Effector memory CD8-positive, alpha-beta T cell (primary cell): ENCODE data around the gene TTC9C.
A peak's percentile ranks its signal among the peaks of the same experiment; 100 is the strongest.
"Not testable (repeated sequence)": the region's sequence is repeated elsewhere in the genome, so short reads cannot be mapped to it uniquely, and the experiment has no call there.

Source experiments
- ATAC-seq: fragments of 150-1000 bp; cut with Tn5 transposase; replicated peaks from 2 replicates; pipeline ENCODE4 v1.10.0; 2021; ENCODE audit warnings: mild to moderate bottlenecking, moderate library complexity
- DNase-seq, 3 experiments: peaks; one replicate each; pipeline ENCODE4 v3.0.0; 2021
- H3K27ac Mint-ChIP-seq, 2 donors: one replicate each; pipeline ENCODE4 v1.8.0; 2022; ENCODE audit warnings: mild to moderate bottlenecking in 2 of 2, mixed read lengths in 2 of 2, moderate library complexity in 2 of 2
- H3K27me3 Mint-ChIP-seq, 2 donors: one replicate each; pipeline ENCODE4 v1.8.0; 2022; ENCODE audit warnings: mixed read lengths in 2 of 2
- H3K36me3 Mint-ChIP-seq: one replicate; pipeline ENCODE4 v1.8.0; 2022; ENCODE audit warnings: mild to moderate bottlenecking, moderate library complexity, mixed read lengths; ENCODE audit not compliant: insufficient read depth
- H3K4me1 Mint-ChIP-seq, 2 donors: one replicate each; pipeline ENCODE4 v1.8.0; 2022; ENCODE audit warnings: low read depth in 2 of 2, mixed read lengths in 2 of 2
- H3K4me3 Mint-ChIP-seq, 2 donors: one replicate each; pipeline ENCODE4 v1.8.0; 2022; ENCODE audit warnings: mild to moderate bottlenecking in 2 of 2, mixed read lengths in 2 of 2, moderate library complexity in 2 of 2
- H3K9me3 Mint-ChIP-seq, 2 donors: one replicate each; pipeline ENCODE4 v1.8.0; 2022; ENCODE audit warnings: mixed read lengths in 2 of 2

Gene TTC9C

GRCh38 chr11:62716206-62716605 is 12.1 kb upstream of the TTC9C start:
- ATAC-seq (no peak), DNase-seq (no peak)
- peaks cover 97% of the 10 kb centered on the region for H3K36me3 Mint-ChIP-seq

DNA sequence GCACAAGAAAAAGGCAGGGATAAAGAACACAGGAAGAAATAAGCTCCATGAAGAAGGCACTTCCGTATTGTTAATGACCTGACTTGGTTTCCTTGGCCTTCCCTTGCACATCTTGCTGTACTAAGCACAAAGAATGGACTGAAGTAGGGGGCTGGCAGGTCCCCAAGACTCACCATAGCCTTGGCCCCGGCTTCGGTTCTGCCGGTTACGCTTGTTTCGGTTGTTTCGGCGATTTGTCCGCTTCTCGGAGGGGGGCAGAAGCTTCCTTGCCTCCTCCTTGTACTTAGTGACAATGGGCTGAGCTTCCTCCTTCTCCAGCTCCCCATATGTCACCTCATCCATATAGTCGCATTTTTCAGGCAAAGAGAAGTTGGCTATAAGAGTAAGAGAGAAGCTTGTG is 11.5 kb upstream of the TTC9C start:
- peaks cover 4 to 29% of the 10 kb centered on the region in 2 donors for H3K4me1 Mint-ChIP-seq
- H3K27me3 Mint-ChIP-seq: no peaks in the 10 kb centered on the region
- no peak for ATAC-seq
- H3K4me3 Mint-ChIP-seq: no peak overlapping the region
- peak overlapping the region in 1 of 2 donors; percentile 41 for H3K27ac Mint-ChIP-seq
- H3K9me3 Mint-ChIP-seq: no peaks in the 10 kb centered on the region
- no peak for DNase-seq
- H3K36me3 Mint-ChIP-seq: peaks cover 99% of the 10 kb centered on the region

More at GRCh38 chr11:62716206-62716605, 12.1 kb upstream of the TTC9C start:
- H3K27ac Mint-ChIP-seq: no peak overlapping the region
- no peaks in the 10 kb centered on the region for H3K27me3 Mint-ChIP-seq
- no peaks in the 10 kb centered on the region for H3K9me3 Mint-ChIP-seq
- H3K4me1 Mint-ChIP-seq: peaks cover 4 to 29% of the 10 kb centered on the region in 2 donors
- no peak overlapping the region for H3K4me3 Mint-ChIP-seq

GRCh38 chr11:62719302-62719978 is 8.8 kb upstream of the TTC9C start:
- ATAC-seq (no peak), DNase-seq (no peak)
- Mint-ChIP-seq H3K36me3 (peaks cover 100% of the 10 kb centered on the region), H3K4me3 (no peak overlapping the region), H3K27me3 (no peaks in the 10 kb centered on the region), H3K4me1 (peaks cover 11 to 34% of the 10 kb centered on the region in 2 donors), H3K27ac (peak overlapping the region in 1 of 2 donors; percentile 35), H3K9me3 (no peaks in the 10 kb centered on the region)

DNA sequence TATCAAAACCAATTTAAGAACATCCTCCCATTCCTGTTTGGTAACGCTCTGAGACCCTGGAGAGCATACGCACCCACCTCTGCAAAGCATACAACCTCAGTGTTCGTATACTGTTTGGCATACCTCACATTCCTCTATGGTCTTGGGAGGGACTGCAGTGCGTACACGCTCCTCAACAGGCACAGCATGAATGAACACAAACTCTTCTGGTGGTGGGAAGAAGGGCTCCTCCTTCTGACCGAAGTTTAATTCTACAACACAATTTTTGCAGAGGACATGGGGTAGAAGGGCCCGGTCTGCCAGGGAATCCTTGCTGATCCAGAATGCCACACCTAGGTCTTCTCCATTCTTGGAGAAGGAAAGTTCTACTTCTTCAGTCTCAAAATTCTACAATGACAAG is 6.3 kb upstream of the TTC9C start:
- Mint-ChIP-seq H3K9me3 (no peaks in the 10 kb centered on the region), H3K4me1 (peaks cover 25 to 43% of the 10 kb centered on the region in 2 donors), H3K27ac (no peak overlapping the region), H3K4me3 (no peak overlapping the region), H3K27me3 (no peaks in the 10 kb centered on the region), H3K36me3 (peaks cover 94% of the 10 kb centered on the region)
- DNase-seq (no peak), ATAC-seq (no peak)

- DNase-seq (no peak), ATAC-seq (no peak)
- Mint-ChIP-seq H3K4me3 (peak overlapping the region; percentile 96 to 97), H3K27me3 (no peaks in the 10 kb centered on the region), H3K4me1 (peaks cover 35 to 43% of the 10 kb centered on the region in 2 donors), H3K36me3 (peaks cover 91% of the 10 kb centered on the region), H3K27ac (peak overlapping the region; percentile 42 to 99), H3K9me3 (no peaks in the 10 kb centered on the region)
Observed at GRCh38 chr11:62724171-62724570, 4.1 kb upstream of the TTC9C start.

DNA sequence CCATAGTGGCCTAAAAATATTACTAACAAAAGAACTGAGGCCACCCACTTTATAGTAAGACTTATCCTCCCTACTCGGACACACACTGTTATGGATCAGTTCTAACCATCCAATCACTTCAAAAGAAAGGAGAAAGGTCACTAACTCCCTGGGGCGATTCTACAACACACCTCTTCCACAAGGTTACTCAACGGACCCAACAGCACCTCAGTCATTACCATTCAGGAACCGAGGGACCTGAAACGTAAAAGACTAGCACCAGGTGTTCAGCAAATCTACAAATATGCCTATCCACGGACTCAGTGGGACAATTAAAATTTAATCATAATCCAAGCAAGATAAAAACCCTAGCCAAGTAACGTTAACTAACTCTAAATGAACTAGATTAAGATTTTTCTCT is 2.6 kb upstream of the TTC9C start:
- peak overlapping the region; percentile 96 to 97 for H3K4me3 Mint-ChIP-seq
- DNase-seq: no peak

GRCh38 chr11:62726156-62726914 is 2.0 kb upstream of the TTC9C start:
- DNase-seq (no peak), ATAC-seq (no peak)
- peaks cover 37 to 42% of the 10 kb centered on the region in 2 donors for H3K4me1 Mint-ChIP-seq

More for the DNA sequence above, 2.6 kb upstream of the TTC9C start:
- no peak for ATAC-seq
- Mint-ChIP-seq H3K36me3 (peaks cover 77% of the 10 kb centered on the region), H3K4me1 (peaks cover 37 to 42% of the 10 kb centered on the region in 2 donors), H3K27ac (peak overlapping the region; percentile 98 to 99), H3K27me3 (no peaks in the 10 kb centered on the region), H3K9me3 (no peaks in the 10 kb centered on the region)

DNA sequence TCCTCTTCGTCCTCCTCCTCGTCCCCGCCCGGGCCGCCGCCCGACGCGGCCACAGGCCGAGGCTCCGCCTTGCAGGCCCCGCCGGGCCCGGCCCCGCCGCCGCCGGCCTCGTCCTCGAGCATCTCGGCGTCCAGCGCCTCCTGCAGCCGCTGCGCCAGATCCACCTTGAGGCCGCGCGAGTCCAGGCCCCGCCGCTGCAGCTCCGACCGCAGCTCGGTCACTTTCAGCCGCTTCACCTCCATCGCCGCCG is 1.4 kb upstream of the TTC9C start:
- H3K4me1 Mint-ChIP-seq: peaks cover 37 to 42% of the 10 kb centered on the region in 2 donors
- no peaks in the 10 kb centered on the region for H3K9me3 Mint-ChIP-seq
- H3K27me3 Mint-ChIP-seq: no peaks in the 10 kb centered on the region
- DNase-seq: no peak
- peaks cover 75% of the 10 kb centered on the region for H3K36me3 Mint-ChIP-seq
- peak overlapping the region; percentile 98 to 99 for H3K27ac Mint-ChIP-seq
- peak; percentile 4 for ATAC-seq
- peak overlapping the region; percentile 96 to 97 for H3K4me3 Mint-ChIP-seq

More at GRCh38 chr11:62726156-62726914, 2.0 kb upstream of the TTC9C start:
- H3K9me3 Mint-ChIP-seq: no peaks in the 10 kb centered on the region
- peak overlapping the region; percentile 98 to 99 for H3K27ac Mint-ChIP-seq
- H3K36me3 Mint-ChIP-seq: peaks cover 75% of the 10 kb centered on the region
- H3K4me3 Mint-ChIP-seq: peak overlapping the region; percentile 96 to 97
- no peaks in the 10 kb centered on the region for H3K27me3 Mint-ChIP-seq

DNA sequence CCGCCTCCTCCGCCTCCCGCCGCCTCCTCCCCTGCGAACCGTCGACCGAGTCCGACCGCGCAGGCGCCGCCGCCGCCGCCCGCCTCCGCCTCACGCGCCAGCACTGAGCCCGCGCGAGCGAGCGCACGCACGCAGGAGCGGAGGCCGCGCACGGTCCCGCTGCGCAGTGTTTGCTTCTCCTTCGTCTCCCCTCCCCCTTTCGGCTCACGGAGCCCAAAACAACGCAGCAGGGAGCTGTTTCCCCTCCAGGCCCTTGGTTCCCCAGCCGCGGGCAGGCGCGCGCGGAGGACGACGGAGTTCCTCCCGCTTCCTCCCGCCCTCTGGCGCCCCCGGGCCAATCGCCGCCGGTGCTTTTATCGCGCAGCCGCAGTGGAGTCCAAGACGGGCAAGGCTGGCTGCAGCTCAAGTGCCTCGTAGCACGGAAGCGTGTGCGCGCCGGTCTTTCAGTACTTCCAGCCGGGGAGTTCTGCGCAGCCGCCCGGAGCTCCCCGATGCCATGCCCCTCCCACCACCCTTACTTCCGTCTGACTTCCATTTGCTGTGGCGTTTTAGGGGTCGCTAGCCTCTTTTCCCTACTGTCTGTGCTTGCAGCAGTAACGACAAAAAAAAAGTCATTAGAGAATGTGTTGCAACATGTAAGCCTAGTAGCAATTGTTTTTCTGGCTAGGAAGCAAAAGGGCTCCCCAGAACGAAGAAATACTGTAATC is 968 bp upstream of the TTC9C start, which contains the start of gene HNRNPUL2:
Gene HNRNPUL2, minus strand, starts transcription at position 293 of the 707 bp plus-strand sequence. CDS start 301 bp downstream, outside the sequence.
- H3K27me3 Mint-ChIP-seq: no peaks in the 10 kb centered on the region
- peak within 1 kb of the TSS; percentile 96 to 97 for H3K4me3 Mint-ChIP-seq
- H3K27ac Mint-ChIP-seq: peak within 1 kb of the TSS; percentile 98 to 99
- no peaks in the 10 kb centered on the region for H3K9me3 Mint-ChIP-seq
- DNase-seq (peak; percentile 97 to 98 (median 97)), ATAC-seq (peak; percentile 78)
- H3K4me1 Mint-ChIP-seq: peaks cover 37 to 42% of the 10 kb centered on the region in 2 donors
- H3K36me3 Mint-ChIP-seq: peaks cover 72% of the 10 kb centered on the region

- H3K4me1 Mint-ChIP-seq: peaks cover 37 to 39% of the 10 kb centered on the region in 2 donors
- H3K9me3 Mint-ChIP-seq: no peaks in the 10 kb centered on the region
- H3K27me3 Mint-ChIP-seq: no peaks in the 10 kb centered on the region
- ATAC-seq: peak; percentile 62
- H3K27ac Mint-ChIP-seq: peak overlapping the region; percentile 98 to 99
- H3K36me3 Mint-ChIP-seq: peaks cover 72% of the 10 kb centered on the region
- peak overlapping the region; percentile 96 to 97 for H3K4me3 Mint-ChIP-seq
- peak in 2 of 3 experiments; percentile 81 to 85 for DNase-seq
Observed at GRCh38 chr11:62727872-62728170, 465 bp upstream of the TTC9C start.

- H3K36me3 Mint-ChIP-seq: peaks cover 70% of the 10 kb centered on the region
- peaks cover 28 to 29% of the 10 kb centered on the region in 2 donors for H3K4me1 Mint-ChIP-seq
- peak overlapping the region; percentile 96 to 97 for H3K4me3 Mint-ChIP-seq
- H3K9me3 Mint-ChIP-seq, DNase-seq, H3K27me3 Mint-ChIP-seq, ATAC-seq: not testable (repeated sequence)
- H3K27ac Mint-ChIP-seq: peak overlapping the region in 1 of 2 donors; percentile 74
Observed at GRCh38 chr11:62730076-62730475, 1.8 kb downstream of the TTC9C start.

DNA sequence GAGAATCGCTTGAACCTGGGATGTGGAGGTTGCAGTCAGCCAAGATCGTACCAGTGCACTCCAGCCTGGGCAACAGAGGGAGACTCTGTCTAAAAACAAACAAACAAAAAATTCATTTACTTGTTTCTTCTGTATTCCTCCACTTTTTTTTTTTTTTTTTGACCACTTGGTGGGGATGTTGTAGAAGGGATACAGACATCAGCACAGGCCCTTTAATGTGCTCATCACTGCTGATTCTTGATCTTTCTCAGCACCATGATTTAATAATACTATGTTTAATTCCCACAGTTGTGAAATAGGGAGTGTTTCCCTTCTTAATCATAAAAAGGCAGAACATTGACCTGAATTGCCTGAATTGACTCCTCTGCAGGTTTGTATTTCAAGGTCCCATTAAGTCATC is 4.5 kb downstream of the TTC9C start:
- no peak overlapping the region for H3K4me3 Mint-ChIP-seq
- no peak for ATAC-seq
- no peak overlapping the region for H3K27ac Mint-ChIP-seq
- peaks cover 13 to 18% of the 10 kb centered on the region in 2 donors for H3K4me1 Mint-ChIP-seq
- H3K36me3 Mint-ChIP-seq: peaks cover 68% of the 10 kb centered on the region
- no peaks in the 10 kb centered on the region for H3K27me3 Mint-ChIP-seq
- no peak for DNase-seq
- no peaks in the 10 kb centered on the region for H3K9me3 Mint-ChIP-seq

DNA sequence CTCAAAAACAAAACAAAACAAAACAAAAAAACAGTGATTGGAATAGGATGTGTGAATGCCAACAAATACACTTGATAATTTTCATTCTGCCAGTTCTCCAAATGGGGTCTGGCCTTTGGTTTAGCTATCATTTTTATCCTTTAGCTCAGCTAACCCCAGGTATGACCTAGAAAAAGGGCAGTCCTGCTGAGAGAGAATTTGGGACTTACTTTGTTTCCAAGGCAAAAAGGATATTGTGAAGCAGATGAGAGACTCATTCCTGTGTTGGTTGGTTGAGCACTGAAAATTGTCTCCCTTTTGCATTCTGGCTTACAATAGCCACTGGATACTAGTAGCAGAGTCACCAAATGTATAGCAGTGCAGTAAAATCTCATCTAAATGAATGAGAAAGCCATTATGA is 8.9 kb downstream of the TTC9C start:
- no peak for ATAC-seq
- no peaks in the 10 kb centered on the region for H3K27me3 Mint-ChIP-seq
- H3K4me3 Mint-ChIP-seq: no peak overlapping the region
- DNase-seq: no peak
- H3K9me3 Mint-ChIP-seq: no peaks in the 10 kb centered on the region
- H3K4me1 Mint-ChIP-seq: peaks cover 0 to 5% of the 10 kb centered on the region in 2 donors
- peaks cover 83% of the 10 kb centered on the region for H3K36me3 Mint-ChIP-seq
- peak overlapping the region in 1 of 2 donors; percentile 55 for H3K27ac Mint-ChIP-seq
